GM21423 (cell line): ENCODE results near the gene PTPN3.

Experiments
- ATAC-seq: cut with Tn5 transposase; IDR thresholded peaks from one replicate; pipeline ENCODE4 v1.9.1; 2021; ENCODE audit warnings: mild to moderate bottlenecking, moderate library complexity; ENCODE audit not compliant: unreplicated experiment

Gene PTPN3

GRCh38 chr9:109454601-109455155 lies 43.4 kb downstream of the PTPN3 start:
- ATAC-seq: no peak

GRCh38 chr9:109454041-109454440 lies 44.1 kb downstream of the PTPN3 start:
- no peak for ATAC-seq

GRCh38 chr9:109453210-109453842 lies 44.8 kb downstream of the PTPN3 start:
- ATAC-seq: no peak

- ATAC-seq: no peak
Measured at GRCh38 chr9:109452761-109453160, 45.3 kb downstream of the PTPN3 start.

GRCh38 chr9:109451311-109452025 lies 46.6 kb downstream of the PTPN3 start:
- ATAC-seq: no peak

- no peak for ATAC-seq
Measured at GRCh38 chr9:109450346-109450745, 47.8 kb downstream of the PTPN3 start.

GRCh38 chr9:109449036-109449798 lies 48.9 kb downstream of the PTPN3 start:
- ATAC-seq: no peak

- ATAC-seq: no peak
Measured at GRCh38 chr9:109448223-109448622, 49.9 kb downstream of the PTPN3 start.

GRCh38 chr9:109447329-109448076 lies 50.6 kb downstream of the PTPN3 start:
- ATAC-seq: no peak

- ATAC-seq: no peak
Measured at GRCh38 chr9:109444771-109445320, 53.3 kb downstream of the PTPN3 start.

GRCh38 chr9:109442716-109443115 lies 55.4 kb downstream of the PTPN3 start:
- no peak for ATAC-seq

- ATAC-seq: peak; percentile 9
Measured at GRCh38 chr9:109441296-109441695, 56.8 kb downstream of the PTPN3 start.

GRCh38 chr9:109440797-109441287 lies 57.3 kb downstream of the PTPN3 start:
- peak; percentile 94 for ATAC-seq

GRCh38 chr9:109440117-109440515 lies 58.0 kb downstream of the PTPN3 start:
- ATAC-seq: no peak

- no peak for ATAC-seq
Measured at GRCh38 chr9:109439378-109440116, 58.6 kb downstream of the PTPN3 start.

GRCh38 chr9:109437286-109437685 lies 60.8 kb downstream of the PTPN3 start:
- no peak for ATAC-seq

- ATAC-seq: no peak
Measured at GRCh38 chr9:109436071-109436470, 62.0 kb downstream of the PTPN3 start.

- ATAC-seq: no peak
Measured at GRCh38 chr9:109433476-109433875, 64.6 kb downstream of the PTPN3 start.

- no peak for ATAC-seq
Measured at GRCh38 chr9:109430231-109430630, 67.9 kb downstream of the PTPN3 start.

GRCh38 chr9:109428854-109429253 lies 69.3 kb downstream of the PTPN3 start:
- no peak for ATAC-seq
